GM19467 (cell line): ENCODE results near the gene ABCD1.

Experiments used
- ATAC-seq: cut with Tn5 transposase; IDR thresholded peaks from one replicate; pipeline ENCODE4 v1.9.1; 2021; ENCODE audit warnings: mild to moderate bottlenecking, moderate library complexity; ENCODE audit not compliant: unreplicated experiment

ABCD1 gene

DNA sequence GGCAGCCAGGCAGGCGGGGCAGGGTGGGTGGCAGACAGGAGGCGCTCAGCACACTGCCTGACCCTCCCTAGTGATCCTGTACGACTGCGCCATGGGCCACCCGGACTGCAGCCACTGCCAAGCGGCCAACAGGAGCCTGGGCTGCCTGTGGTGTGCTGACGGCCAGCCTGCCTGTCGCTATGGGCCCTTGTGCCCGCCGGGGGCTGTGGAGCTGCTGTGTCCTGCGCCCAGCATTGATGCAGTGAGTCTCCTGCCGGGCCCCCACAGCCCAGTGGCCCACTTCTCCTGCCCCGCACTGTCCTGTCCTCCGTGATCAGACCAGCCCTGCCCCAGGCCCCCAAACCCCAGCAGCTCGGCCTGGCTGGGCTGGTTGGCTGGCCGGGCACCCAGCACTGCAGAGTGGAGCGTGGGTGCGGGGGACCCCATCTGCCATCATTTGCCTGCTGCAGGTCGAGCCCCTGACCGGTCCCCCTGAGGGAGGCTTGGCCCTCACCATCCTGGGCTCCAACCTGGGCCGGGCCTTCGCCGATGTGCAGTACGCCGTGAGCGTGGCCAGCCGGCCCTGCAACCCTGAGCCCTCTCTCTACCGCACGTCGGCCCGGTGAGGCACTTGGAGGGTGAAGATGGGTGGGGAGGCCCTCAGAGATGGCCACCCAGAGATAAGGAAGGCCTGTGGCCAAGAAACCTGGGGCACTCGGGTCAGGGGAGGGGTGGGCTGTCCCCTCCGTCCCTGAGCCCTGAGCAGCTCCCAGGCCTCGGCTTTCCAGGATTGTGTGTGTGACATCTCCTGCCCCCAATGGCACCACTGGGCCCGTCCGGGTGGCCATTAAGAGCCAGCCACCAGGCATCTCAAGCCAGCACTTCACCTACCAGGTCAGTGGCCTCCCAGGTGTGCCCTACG lies 47.0 kb downstream of the ABCD1 start:
- no peak for ATAC-seq

DNA sequence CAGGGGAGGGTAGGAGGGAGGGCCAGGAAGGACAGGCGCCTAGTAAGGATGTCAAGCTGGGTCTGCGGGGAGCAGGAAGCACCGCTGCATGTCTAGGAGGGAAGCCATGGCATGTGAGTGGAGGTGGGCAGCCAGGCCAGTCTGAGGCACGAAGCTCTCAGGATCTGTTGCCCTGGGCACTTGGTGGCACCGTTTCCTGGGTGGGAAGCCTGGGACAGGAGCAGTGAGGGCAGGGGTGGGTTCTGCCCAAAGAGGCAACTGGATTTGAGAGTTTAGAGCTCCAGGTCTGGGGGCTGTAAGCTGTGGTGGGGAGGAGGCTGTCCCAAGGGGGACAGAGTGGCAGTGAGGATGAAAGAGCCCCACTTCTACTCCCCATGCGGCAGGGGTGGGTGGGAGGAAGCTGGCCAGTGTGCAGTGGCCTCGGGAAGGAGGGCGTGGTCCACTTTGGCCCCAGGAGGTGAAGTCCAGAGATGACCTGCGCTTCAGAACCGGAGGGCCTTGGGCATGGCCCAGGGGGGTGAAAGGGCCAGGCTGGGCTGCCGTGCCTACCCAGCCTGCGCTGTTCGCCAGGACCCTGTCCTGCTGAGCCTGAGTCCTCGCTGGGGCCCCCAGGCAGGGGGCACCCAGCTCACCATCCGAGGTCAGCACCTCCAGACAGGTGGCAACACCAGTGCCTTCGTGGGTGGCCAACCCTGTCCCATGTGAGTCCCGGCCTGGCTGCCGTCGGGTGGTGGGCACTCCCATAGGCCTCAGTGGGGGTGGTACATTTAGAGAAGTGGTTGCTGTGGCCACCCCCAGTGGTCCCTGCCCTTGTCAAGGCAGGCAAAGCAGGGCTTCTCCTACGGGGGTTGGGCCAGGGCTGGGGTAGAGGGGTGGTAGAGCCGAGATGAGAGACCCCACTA lies 47.9 kb downstream of the ABCD1 start:
- no peak for ATAC-seq

DNA sequence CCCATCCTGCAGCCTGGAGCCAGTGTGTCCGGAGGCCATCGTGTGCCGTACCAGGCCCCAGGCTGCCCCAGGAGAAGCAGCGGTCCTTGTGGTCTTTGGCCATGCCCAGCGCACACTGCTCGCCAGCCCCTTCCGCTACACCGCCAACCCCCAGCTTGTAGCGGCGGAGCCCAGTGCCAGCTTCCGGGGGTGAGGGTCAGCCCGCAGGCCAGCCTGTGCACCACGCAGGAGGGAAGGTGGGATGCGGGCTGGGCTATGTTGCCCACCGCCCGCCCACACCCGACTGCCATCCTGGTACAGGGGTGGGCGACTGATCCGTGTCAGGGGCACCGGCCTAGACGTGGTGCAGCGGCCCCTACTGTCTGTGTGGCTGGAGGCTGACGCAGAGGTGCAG lies 48.6 kb downstream of the ABCD1 start:
- ATAC-seq = no peak

DNA sequence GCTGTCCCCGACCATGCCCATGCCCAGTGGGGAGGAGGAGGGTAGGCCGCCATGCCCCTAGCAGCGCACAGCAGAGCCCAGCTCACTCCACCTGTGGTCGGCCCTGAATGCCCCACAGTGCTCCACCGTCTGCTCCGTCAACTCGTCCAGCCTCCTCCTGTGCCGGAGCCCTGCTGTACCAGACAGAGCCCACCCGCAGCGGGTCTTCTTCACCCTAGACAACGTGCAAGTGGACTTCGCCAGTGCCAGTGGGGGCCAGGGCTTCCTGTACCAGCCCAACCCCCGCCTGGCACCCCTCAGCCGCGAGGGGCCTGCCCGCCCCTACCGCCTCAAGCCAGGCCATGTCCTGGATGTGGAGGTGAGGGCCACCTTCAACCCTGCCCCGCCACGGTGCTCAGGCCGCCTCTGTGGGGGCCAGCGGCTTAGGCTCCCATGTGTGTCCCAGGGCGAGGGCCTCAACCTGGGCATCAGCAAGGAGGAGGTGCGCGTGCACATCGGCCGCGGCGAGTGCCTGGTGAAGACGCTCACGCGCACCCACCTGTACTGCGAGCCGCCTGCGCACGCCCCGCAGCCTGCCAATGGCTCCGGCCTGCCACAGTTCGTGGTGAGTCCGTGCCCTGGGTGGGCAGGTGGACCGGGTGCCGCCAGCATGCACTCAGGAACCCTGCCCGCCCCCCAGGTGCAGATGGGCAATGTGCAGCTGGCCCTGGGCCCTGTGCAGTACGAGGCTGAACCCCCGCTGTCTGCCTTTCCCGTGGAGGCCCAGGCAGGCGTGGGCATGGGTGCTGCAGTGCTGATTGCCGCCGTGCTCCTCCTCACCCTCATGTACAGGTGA lies 49.3 kb downstream of the ABCD1 start:
- no peak for ATAC-seq

DNA sequence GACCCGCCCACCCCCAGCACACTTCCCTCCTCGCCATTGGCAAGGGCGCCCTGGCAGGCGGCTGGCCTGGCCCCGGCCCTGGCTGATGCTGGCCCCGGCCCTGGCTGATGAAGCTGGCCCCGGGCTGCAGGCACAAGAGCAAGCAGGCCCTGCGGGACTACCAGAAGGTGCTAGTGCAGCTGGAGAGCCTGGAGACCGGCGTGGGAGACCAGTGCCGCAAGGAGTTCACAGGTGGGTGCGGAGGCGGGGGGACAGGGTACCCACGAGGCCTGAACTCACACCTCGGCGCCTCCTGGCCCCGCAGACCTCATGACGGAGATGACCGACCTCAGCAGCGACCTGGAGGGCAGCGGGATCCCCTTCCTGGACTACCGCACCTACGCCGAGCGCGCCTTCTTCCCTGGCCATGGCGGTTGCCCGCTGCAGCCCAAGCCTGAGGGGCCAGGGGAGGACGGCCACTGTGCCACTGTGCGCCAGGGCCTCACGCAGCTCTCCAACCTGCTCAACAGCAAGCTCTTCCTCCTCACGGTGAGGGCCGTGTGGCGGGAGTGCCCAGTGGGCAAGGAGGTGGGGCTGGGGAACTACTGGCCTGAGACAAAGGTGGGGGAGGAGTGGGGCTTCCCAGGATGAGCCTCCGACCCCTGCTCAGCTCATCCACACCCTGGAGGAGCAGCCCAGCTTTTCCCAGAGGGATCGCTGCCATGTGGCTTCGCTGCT lies 50.1 kb downstream of the ABCD1 start:
- no peak for ATAC-seq

- no peak for ATAC-seq
Observed at GRCh38 chrX:153775293-153776119, 50.9 kb downstream of the ABCD1 start.

DNA sequence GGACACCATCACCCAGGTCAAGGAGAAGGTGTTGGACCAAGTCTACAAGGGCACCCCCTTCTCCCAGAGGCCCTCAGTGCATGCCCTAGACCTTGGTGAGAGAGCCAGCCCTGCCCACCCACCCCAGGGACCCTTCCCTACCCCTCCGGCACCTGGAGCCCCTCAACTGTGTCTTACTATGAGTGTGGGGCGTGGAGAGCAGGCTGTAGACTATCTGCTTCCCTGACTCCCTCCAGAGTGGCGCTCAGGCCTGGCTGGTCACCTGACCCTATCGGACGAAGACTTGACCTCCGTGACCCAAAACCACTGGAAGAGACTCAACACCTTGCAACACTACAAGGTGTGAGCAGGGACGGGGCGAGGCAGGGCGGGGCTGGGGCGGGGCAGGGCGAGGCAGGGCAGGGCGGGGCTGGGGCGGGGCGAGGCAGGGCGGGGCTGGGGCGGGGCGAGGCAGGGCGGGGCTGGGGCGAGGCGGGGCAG lies 51.5 kb downstream of the ABCD1 start:
- ATAC-seq = no peak

DNA sequence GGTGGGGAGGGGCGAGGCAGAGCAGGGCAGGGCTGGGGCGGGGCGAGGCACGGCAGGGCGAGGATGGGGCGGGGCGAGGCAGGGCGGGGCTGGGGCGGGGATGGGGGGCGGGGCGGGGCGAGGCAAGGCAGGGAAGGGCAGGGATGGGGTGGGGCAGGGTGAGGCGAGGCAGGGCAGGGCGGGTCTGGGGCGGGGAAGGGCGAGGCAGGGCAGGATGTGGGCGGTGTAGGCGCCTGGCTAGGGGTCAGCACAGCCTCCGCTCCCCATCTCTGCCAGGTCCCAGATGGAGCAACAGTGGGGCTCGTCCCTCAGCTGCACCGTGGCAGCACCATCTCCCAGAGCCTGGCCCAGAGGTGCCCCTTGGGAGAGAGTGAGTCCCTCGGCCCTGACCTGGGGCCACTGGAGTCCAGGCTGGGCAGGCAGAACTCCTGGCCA lies 52.0 kb downstream of the ABCD1 start:
- ATAC-seq = no peak

GRCh38 chrX:153777261-153778090 lies 52.8 kb downstream of the ABCD1 start:
- ATAC-seq = no peak

- ATAC-seq = no peak
Observed at GRCh38 chrX:153778181-153778580, 53.5 kb downstream of the ABCD1 start.

- ATAC-seq = no peak
Observed at GRCh38 chrX:153778684-153779101, 54.0 kb downstream of the ABCD1 start.

- ATAC-seq = no peak
Observed at GRCh38 chrX:153779891-153780677, 55.4 kb downstream of the ABCD1 start.

- no peak for ATAC-seq
Observed at GRCh38 chrX:153780678-153781427, 56.2 kb downstream of the ABCD1 start, which contains the start of gene SRPK3. Gene SRPK3, plus strand, starts transcription at chrX:153781041. Its CDS starts 46 bp downstream, at chrX:153781087.

GRCh38 chrX:153781428-153782047 lies 56.9 kb downstream of the ABCD1 start:
- ATAC-seq = no peak

GRCh38 chrX:153782313-153782712 lies 57.7 kb downstream of the ABCD1 start:
- no peak for ATAC-seq

- ATAC-seq = no peak
Observed at GRCh38 chrX:153782871-153783270, 58.2 kb downstream of the ABCD1 start.
